Brain pericyte (primary cell): ENCODE measurements around the gene ARHGAP9.
A peak's percentile ranks its signal among the peaks of the same experiment; 100 is the strongest.
"Not testable (repeated sequence)": the region's sequence is repeated elsewhere in the genome, so short reads cannot be mapped to it uniquely, and the experiment has no call there.

Experiments
- DNase-seq: peaks from one replicate; pipeline ENCODE4 v3.0.0-alpha.2; 2012; ENCODE audit warnings: low read depth, low spot score

ARHGAP9 gene

DNA sequence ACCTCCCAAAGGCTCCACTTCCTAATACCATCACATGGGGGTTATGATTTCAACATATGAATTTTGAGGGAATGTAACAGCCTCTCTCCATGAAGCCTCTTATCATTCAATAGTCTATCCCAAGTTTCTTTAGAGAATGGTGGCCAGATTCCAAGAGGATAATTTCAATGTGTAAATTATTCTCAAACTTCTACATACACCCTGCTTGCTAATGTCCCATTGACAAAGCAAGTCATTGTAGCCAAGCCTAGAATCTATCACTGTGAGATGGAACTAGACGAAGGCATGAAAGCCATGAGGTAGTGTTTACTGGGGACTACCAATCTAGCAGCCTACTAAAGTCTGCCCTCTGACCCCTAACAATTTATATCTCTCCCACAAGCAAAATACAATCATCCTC is 41.3 kb downstream of the ARHGAP9 start:
- DNase-seq: no peak

DNA sequence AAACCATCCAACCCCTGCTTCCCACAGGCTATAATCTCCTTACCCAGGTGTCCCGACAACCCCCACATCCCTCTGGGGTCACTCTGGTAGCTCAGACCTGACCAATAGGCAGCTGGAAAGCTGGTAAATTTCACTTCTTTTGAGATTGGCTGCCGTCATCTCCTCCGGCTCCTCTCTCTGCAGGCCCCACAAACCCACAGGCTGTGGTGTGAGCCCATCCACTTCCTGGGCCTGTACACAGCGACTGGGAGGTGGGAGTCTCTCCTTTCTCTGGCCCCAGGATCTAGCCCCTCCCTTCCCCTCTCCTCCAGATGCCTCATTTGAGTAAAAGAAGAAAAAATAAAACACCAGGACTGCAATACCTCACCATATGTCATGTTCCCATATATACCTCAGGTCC is 44.4 kb downstream of the ARHGAP9 start:
- DNase-seq: no peak

GRCh38 chr12:57434517-57435223 is 45.0 kb downstream of the ARHGAP9 start, which contains the start of gene INHBC:
TSS of gene INHBC (plus strand) at chr12:57434784. CDS start at chr12:57434887, 103 bp downstream.
- DNase-seq: no peak

DNA sequence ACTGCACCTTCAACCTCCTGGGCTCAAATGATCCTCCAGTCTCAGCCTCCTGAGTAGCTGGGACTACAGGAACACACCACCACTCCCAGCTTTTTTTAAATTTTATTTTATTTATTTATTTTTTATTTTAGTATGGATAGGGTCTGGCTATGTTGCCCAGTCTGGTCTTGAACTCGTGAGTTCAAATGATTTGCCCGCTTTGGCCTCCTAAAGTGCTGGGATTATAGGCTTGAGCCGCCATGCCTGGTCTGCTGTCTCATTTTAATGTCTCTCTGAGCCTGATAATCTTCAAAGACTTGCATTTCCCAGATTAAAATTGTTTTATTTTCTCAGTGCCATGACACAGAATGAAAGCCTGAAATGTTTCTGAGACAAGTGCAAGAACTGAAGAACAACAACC is 46.3 kb downstream of the ARHGAP9 start:
- no peak for DNase-seq

- no peak for DNase-seq
Observed at GRCh38 chr12:57431654-57432188, 47.9 kb downstream of the ARHGAP9 start.

- peak; percentile 83 for DNase-seq
Observed at GRCh38 chr12:57430931-57431566, 48.6 kb downstream of the ARHGAP9 start, which contains the start of gene R3HDM2. TSS of gene R3HDM2 (minus strand) at chr12:57431043. CDS start at chr12:57310428, 120,615 bp downstream.

GRCh38 chr12:57430112-57430930 is 49.3 kb downstream of the ARHGAP9 start:
- peak; percentile 17 for DNase-seq

GRCh38 chr12:57429473-57430111 is 50.1 kb downstream of the ARHGAP9 start:
- no peak for DNase-seq

DNA sequence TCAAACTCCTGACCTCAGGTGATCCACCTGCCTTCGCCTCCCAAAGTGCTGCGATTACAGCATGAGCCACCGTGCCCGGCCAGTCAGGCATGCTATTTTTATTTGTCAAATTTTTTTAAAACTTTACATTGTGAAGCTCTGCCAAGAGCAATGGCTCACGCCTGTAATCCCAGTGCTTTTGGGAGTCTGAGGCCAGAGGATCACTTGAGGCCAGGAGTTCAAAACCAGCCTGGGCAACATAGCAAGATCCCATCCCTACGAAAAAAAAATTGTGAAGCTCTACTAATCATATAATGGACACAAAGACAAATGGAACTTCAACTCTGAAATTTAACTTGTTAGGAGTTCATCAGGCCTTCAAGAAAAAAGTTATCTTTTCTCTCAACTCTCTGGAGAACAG is 50.7 kb downstream of the ARHGAP9 start:
- DNase-seq: no peak

- DNase-seq: not testable (repeated sequence)
Observed at GRCh38 chr12:57426948-57427347, 52.7 kb downstream of the ARHGAP9 start.
